ENCODE measurements around the gene DPP8. TPM values are rescaled to one million over a fixed set of nuclear protein-coding genes. Genes with fewer than 3 reads are reported as not detected.

Gene DPP8
- polyA plus RNA-seq, 1 experiment: 29.9 TPM

DNA sequence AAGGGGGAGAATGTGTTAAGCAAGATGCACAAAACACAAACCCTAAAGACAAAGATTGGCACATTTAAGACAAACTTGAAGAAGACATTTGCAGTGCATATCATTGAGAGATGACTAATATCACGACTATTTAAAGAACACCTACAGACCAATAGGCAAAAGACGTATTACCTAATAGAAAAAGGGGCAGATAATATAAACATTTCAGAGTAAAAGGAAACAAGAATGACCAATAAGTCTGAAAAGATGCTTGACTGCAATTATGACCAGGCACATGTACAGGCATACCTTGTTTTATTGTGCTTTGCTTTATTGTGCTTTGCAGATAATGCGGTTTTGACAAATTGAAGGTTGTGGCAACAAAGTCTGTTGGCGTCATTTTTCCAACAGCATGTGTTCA lies 17.7 kb upstream of the DPP8 start:
- no peaks in the 10 kb centered on the region; the same call in 1 of the 2 replicates for H3K9me3 ChIP-seq (ENCODE audit: control insufficient read depth, insufficient read depth, low read length)
- no peak overlapping the region for H3K27ac ChIP-seq (ENCODE audit: low read depth, low read length)
- no peaks in the 10 kb centered on the region for H3K27me3 ChIP-seq (ENCODE audit: control insufficient read depth, insufficient read depth, low read length)
- DNase-seq (ENCODE audit: low read depth, low spot score): no peak
- ChIA-PET CTCF (no interaction called here), POLR2A (no interaction called here)
- no peak overlapping the region for H3K4me3 ChIP-seq (ENCODE audit: low read depth, low read length)
- TF ChIP-seq CTCF (IDR thresholded peaks at IDR 0.05; ENCODE audit: low read depth, low read length): no peak

GRCh38 chr15:65533057-65533756 lies 15.7 kb upstream of the DPP8 start:
- Histone ChIP-seq H3K27ac (ENCODE audit: low read depth, low read length) (peak overlapping the region; percentile 3), H3K27me3 (ENCODE audit: control insufficient read depth, insufficient read depth, low read length) (no peaks in the 10 kb centered on the region), H3K9me3 (ENCODE audit: control insufficient read depth, insufficient read depth, low read length) (no peaks in the 10 kb centered on the region; the same call in 1 of the 2 replicates), H3K4me3 (ENCODE audit: low read depth, low read length) (peak overlapping the region; percentile 14; the same call in 1 of the 2 replicates)
- DNase-seq (ENCODE audit: low read depth, low spot score): no peak
- ChIA-PET CTCF (no interaction called here), POLR2A (interaction anchor here (0.8 kb wide), 1 partner anchor 129 kb away, joined by 10 read pairs; no protein-coding TSS in a partner anchor)
- TF ChIP-seq CTCF (IDR thresholded peaks at IDR 0.05; ENCODE audit: low read depth, low read length): no peak

DNA sequence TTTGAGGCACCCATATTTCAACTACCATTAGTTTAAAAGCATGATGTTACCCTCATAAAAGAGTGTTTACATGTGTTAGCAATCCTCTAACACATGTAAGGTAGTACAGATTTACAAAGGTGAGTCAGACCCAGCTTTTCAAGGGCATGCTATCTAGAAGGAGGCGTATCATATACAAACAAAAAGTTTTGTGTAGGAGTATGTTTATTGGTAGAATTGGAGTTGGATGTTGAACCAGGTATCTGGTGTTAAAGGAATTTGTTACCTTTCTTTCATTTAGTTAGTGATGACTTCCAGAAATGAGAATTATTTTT lies 15.2 kb upstream of the DPP8 start:
- no peak for TF ChIP-seq CTCF (IDR thresholded peaks at IDR 0.05; ENCODE audit: low read depth, low read length)
- Histone ChIP-seq H3K27me3 (ENCODE audit: control insufficient read depth, insufficient read depth, low read length) (no peaks in the 10 kb centered on the region), H3K27ac (ENCODE audit: low read depth, low read length) (no peak overlapping the region), H3K9me3 (ENCODE audit: control insufficient read depth, insufficient read depth, low read length) (no peaks in the 10 kb centered on the region; the same call in 1 of the 2 replicates), H3K4me3 (ENCODE audit: low read depth, low read length) (no peak overlapping the region)
- ChIA-PET POLR2A (interaction anchor here (0.6 to 0.8 kb wide), 2 partner anchors 48 to 128 kb away, joined by 3 to 10 read pairs; no protein-coding TSS in a partner anchor), CTCF (no interaction called here)
- peak; percentile 42 for DNase-seq (ENCODE audit: low read depth, low spot score)

GRCh38 chr15:65530318-65531111 lies 13.0 kb upstream of the DPP8 start, which contains the start of gene HACD3:
HACD3 (plus strand) TSS chr15:65530463; CDS start chr15:65530632, 169 bp downstream.
- H3K9me3 ChIP-seq (ENCODE audit: control insufficient read depth, insufficient read depth, low read length): no peaks in the 10 kb centered on the region; the same call in 1 of the 2 replicates
- no peak for TF ChIP-seq CTCF (IDR thresholded peaks at IDR 0.05; ENCODE audit: low read depth, low read length)
- ChIA-PET POLR2A (interaction anchor here (0.8 to 1.8 kb wide), 5 partner anchors 14 to 226 kb away, joined by 3 to 15 read pairs (median 3); partner anchors contain the start of genes DPP8 and RNU5B-1), CTCF (interaction anchor here (0.7 to 1.9 kb wide), 3 partner anchors 12 to 80 kb away, joined by 3 to 6 read pairs (median 4); partner anchors contain the start of genes DPP8 and INTS14)
- DNase-seq (ENCODE audit: low read depth, low spot score): no peak
- peak within 1 kb of the TSS; percentile 52 for H3K27ac ChIP-seq (ENCODE audit: low read depth, low read length)
- H3K4me3 ChIP-seq (ENCODE audit: low read depth, low read length): peak within 1 kb of the TSS; percentile 92
- no peaks in the 10 kb centered on the region for H3K27me3 ChIP-seq (ENCODE audit: control insufficient read depth, insufficient read depth, low read length)

Data from AG04450 (cell line).